GM19468 (cell line): ENCODE results near the gene TTBK1.

ENCODE experiments used
- ATAC-seq: cut with Tn5 transposase; IDR thresholded peaks from one replicate; pipeline ENCODE4 v1.9.1; 2021; ENCODE audit warnings: mild to moderate bottlenecking, moderate library complexity, moderate number of reproducible peaks; ENCODE audit not compliant: unreplicated experiment; ENCODE audit errors: extremely low read depth

TTBK1 gene

GRCh38 chr6:43284991-43285781, 41.9 kb downstream of the TTBK1 start:
- no peak for ATAC-seq

- ATAC-seq, result no peak
Measured at GRCh38 chr6:43285832-43286231, 42.6 kb downstream of the TTBK1 start.

DNA sequence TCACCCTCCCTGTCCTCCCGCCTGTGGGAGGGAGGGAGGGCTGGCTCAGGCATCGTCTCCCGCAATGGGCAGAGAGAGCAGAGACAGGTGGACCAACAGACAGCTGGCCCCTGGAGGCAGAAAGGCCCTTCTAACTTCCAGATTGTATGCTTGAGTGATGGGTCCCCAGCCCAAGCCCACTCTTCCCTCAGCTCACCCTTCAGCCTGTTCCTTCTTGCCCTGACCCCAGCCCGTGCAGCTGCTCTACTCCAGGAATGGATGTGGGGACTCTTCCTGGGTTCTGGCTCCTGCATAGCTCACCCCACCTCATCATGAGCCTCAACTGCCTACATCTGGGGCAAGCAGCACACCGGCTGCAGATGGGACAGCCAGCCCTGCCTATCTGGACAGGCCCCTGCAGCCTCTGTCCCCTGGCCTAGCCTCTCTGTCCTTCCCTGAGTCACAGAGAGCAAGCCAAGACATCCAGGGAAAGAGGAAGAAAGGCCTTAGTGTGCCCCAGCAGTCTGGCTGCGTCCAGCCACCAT, 43.2 kb downstream of the TTBK1 start:
- ATAC-seq, result no peak

DNA sequence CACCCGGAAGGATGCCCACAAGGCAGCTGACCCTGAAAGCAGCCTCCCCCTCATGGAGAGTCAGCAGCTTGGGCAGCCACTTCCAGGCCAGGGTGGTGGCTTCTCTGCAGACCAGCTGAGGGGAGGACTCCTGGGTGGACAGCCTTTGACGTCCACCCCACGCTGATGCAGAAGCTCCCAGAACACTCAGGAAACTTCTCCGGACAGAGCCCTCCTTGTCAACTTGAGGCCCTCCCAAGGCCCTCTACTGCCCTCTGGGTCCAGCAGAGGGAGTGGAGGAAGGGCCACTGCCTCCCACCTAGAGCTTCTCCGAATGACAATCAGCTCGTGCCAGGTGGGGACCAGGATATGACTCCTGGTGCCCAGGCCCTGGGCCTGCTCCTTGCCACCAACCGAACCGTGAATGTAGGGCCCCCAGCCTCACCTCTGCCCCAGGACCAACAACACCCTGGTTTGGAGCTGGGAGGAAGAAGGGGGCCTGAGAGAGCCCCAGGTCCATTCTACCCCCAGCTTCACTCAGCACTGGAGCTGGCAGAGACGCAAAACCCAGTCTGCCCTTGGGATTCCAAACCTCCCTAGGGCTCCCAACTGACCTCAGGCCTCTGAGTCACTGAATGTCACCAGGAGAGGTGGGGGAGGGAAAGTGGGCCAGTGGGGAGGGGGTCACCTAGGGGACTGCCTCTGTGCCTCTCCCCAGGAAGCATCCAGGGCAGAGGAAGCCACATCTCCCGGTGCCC, 43.9 kb downstream of the TTBK1 start:
- no peak for ATAC-seq

DNA sequence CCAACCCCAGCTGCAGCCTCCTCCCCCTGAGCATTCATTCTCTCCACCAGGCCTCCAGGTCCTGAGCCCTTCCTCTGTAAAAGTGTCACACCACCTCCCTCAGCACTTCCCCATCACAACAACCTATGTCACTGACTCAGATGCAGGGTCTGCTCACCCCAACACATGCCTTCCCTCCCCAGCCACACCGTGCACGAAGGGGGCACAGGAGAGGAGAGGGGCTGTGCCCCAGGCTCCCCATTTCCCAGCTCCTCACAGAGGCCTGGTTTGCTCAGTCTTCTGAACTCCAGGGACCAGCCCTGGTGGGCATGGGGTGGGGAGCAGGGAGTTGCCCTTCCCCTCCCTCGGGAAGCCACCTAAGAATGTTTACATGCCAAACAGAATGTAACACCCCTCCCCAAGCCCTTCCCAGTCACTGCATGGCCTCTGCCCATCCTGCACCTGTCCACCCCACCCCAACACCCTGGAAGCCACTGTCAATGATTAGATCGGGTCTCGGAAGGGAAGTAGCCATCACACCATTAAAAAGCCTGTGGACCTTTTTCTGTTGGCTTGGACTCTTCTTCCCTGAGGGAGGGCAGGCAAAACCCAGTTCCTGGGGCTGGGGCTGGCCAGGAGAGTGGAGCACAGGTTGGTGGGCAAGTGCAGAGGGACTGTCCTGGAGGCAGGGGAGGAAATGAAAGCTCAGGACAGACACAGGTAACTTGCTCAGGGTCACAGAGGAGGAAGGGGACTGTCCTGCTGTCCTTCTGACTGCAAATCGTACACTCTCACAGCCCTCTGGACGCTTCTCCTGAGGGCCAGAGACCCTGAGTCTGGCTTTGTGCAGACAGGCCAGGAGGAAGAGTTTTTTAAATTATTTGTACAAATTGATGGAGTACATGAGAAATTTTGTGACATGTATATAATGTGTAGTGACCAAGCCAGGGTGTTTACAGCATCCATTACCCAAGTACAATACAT, 44.7 kb downstream of the TTBK1 start:
- no peak for ATAC-seq

DNA sequence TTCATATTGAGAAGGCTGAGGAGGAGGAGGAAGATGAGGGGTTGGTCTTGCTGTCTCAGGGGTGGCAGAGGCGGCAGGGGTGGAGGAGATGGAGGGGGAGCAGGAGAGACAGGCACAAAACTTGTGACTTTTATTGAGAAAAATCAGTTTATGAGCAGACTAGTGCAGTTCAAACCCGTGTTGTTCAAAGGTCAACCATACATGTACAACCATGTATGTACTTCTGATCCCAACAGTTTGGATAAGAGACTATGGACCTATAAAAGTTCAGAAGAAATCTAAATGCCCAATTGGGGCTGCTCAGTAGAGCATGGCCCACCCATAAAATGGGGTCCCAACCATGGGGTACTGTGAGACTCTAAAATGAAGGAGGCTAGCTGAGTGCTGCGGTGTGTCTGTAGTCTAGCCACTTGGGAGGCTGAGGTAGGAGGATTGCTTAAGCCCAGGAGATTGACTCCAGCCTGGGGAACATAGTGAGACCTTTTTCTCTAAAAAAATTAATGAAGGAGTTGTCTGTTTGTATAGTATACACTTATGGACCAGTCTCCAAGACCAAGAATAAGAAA, 47.1 kb downstream of the TTBK1 start:
- ATAC-seq, result no peak

GRCh38 chr6:43290905-43291355, 47.6 kb downstream of the TTBK1 start:
- no peak for ATAC-seq

DNA sequence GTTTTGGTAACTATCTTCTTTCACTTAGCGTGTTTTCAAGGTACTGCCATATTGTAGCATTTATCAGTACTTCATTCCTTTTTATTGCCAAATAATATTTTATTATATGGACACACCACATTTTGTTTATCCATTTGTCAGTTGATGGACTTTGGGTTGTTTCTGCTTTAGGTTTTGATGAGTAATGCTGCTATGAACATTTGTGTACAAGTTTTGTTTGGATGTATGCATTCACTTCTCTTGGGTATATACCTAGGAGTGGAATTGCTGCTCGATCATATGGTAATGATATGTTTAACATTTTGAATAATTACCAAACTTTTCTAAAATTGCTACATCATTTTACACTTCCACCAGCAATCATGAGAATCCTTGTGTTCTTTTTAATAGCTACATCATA, 48.4 kb downstream of the TTBK1 start:
- ATAC-seq, result no peak

DNA sequence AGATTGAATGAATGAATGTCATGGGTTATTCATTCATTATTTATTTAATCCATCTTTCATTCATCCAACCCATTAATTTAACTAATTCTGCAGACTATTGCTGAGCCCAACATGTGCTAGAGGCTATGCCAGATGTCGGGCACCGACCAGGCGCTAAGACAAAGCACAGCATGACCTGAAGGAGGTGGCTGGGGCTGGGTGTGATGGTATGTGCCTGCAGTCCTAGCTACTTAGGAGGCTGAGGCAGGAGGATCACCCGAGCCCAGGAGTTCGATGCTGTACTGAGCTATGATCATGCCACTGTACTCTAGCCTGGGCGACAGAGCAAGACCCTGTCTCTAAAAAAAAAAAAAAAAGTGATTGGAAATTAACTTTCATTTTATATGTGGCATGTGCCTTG, 49.1 kb downstream of the TTBK1 start:
- ATAC-seq, result no peak

DNA sequence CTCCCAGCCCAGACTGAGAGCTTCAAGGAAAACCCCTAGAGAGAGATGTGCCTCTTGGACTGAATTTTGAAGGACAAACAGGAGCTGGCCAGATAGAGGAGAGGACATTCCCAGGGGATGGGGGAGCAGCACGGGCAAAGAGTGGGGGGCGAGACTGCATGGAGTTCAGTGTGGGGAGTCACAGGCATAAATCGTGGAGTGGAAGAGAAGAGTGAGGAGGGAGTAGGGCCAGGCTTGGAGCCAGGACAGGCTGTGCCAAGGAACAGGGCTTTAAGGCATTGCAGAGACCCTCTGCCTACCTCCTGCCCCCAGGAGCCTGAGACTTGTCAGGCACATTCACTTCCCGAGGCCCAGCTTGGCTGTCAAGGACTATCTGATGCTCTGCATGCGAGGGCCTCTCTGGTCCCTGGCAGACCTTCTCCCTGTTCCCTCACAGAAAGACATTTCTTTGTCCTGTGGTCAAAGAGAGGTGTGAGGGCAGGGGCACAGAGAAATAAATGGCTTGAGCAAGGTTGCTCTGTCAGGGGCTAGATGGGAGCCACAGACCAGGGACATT, 49.6 kb downstream of the TTBK1 start:
- no peak for ATAC-seq

- no peak for ATAC-seq
Measured at GRCh38 chr6:43293698-43294097, 50.4 kb downstream of the TTBK1 start.

DNA sequence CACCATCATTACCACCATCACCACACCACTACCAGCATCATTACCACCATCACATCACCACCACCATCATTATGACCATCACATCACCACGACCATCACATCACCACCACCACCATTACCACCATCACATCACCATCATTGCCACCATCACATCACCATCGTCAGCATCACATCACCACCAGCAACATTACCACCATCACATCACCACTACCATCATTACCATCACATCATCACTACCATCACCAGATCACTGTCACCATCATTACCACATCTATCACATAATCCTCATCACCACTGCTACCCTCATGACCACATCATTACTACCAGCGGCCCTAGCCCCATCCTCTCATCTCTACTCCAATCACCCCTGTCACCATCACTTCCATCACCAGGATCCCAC, 51.3 kb downstream of the TTBK1 start:
- ATAC-seq, result no peak

GRCh38 chr6:43295456-43295855, 52.2 kb downstream of the TTBK1 start:
- no peak for ATAC-seq

GRCh38 chr6:43296780-43297497, 53.7 kb downstream of the TTBK1 start:
- no peak for ATAC-seq

- ATAC-seq, result no peak
Measured at GRCh38 chr6:43297644-43298564, 54.6 kb downstream of the TTBK1 start, which contains the start of gene SLC22A7. SLC22A7 (plus strand) TSS chr6:43298260; CDS start chr6:43298359, 99 bp downstream.

DNA sequence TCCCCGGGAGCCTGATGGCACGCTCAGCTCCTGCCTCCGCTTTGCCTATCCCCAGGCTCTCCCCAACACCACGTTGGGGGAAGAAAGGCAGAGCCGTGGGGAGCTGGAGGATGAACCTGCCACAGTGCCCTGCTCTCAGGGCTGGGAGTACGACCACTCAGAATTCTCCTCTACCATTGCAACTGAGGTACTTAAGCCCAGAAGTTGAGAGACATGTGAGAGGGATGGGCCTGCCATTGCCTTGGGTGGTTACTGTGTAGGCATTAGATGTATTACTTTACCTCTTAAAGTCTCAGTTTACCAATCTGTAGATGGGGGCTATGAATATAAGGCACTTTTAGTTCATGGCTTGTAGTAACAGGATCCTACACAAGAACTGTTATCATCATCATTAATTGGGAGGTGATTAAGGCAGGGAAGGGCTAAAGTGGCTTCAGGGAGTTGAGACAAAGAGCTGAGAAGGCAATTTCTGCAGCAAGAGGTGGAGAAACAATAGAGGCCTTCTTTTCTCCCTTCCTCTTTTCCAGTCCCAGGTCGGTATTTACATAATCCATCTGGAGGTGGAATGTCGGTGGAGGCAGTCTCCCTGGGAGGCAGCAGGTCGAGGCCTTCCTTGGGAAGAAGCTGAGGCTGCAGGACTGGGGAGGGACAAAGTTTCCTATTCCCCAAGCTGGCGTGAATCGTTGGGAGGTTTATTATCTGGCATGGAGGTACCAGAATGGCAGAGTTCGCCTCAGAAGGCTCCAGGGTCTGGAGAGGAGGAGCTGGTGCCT, 55.5 kb downstream of the TTBK1 start:
- ATAC-seq, result no peak
